Measurements from ENCODE around the gene PLAC1. TPM values are rescaled to one million over a fixed set of nuclear protein-coding genes. Genes with fewer than 3 reads are reported as not detected.

The PLAC1 gene
- total and polyA plus RNA-seq, 2 of the 13 experiments (the other 11 are each of a cell fraction or from before 2014, with no cell fraction given) = 0.40 to 2.7 TPM

GRCh38 chrX:134542485-134542884, 115.8 kb downstream of the PLAC1 start:
- ATAC-seq (no peak), FAIRE-seq (no peak), DNase-seq (ENCODE audit: low spot score) (no peak)
- intact Hi-C loops (cut with micrococcal nuclease; ENCODE audit: unreplicated experiment) (no loop called here), in situ Hi-C loops (cut with HindIII; ENCODE audit: extremely low pct_ligation_motif_present, low pct_unique_long_range_greater_than_20kb) (no loop called here)
- H3K4me2 ChIP-seq (ENCODE audit: low read depth, low read length) = no peak overlapping the region
- no peak overlapping the region for H3K9ac ChIP-seq (ENCODE audit: insufficient read depth, low read depth, low read length)
- no TSS peak for BruUV-seq (replicated peaks)
- H2AFZ ChIP-seq (ENCODE audit: low read length) = no peak overlapping the region
- POLR2A ChIA-PET = no interaction called here
- WGBS (ENCODE audit: low lambda C conversion rate) = 9% methylated on average over 2 of the region's 2 CpGs
- CTCF ChIA-PET (ENCODE audit: low intra/inter-chr PET ratio, low total read pairs) = no interaction called here
- no peak overlapping the region for H3K4me3 ChIP-seq (replicated peaks in 1 of 3; ENCODE audit: insufficient read depth in 1 of 3, low read depth in 2 of 3, low read length in 3 of 3)
- H4K20me1 ChIP-seq (ENCODE audit: insufficient read depth, low read length) = no peaks in the 10 kb centered on the region
- H3K27ac ChIP-seq (ENCODE audit: extremely low read length, insufficient read depth, low read length) = no peak overlapping the region
- no peaks in the 10 kb centered on the region for H3K79me2 ChIP-seq (ENCODE audit: insufficient read depth, low read length)
- TF ChIP-seq ZNF598 (CRISPR knock-in tag; IDR thresholded peaks at IDR 0.05; ENCODE audit: borderline replicate concordance) (no peak), TMF1 (CRISPR knock-in tag; IDR thresholded peaks at IDR 0.05; ENCODE audit: low read depth) (no peak), JDP2 (CRISPR knock-in tag; IDR thresholded peaks at IDR 0.05; ENCODE audit: borderline replicate concordance) (no peak), ZNF383 (CRISPR knock-in tag; IDR thresholded peaks at IDR 0.05; ENCODE audit: borderline replicate concordance) (no peak), XBP1 (CRISPR knock-in tag; IDR thresholded peaks at IDR 0.05) (no peak), ZFP36 (IDR thresholded peaks at IDR 0.05; ENCODE audit: borderline replicate concordance, low read depth, low read length, partially characterized antibody) (no peak), ZBTB1 (CRISPR knock-in tag; IDR thresholded peaks at IDR 0.05; ENCODE audit: borderline replicate concordance) (no peak), MXD4 (CRISPR knock-in tag; IDR thresholded peaks at IDR 0.05) (no peak), BRD4 (CRISPR knock-in tag; IDR thresholded peaks at IDR 0.05) (no peak)
- H3K27me3 ChIP-seq (ENCODE audit: control insufficient read depth in 1 of 2, insufficient read depth in 2 of 2, low read length in 2 of 2) = peaks cover 0 to 13% of the 10 kb centered on the region in 2 experiments; a peak in 1 of 5 replicates
- peaks cover 11% of the 10 kb centered on the region for H3K4me1 ChIP-seq (ENCODE audit: insufficient read depth, low read length)
- H3K9me3 ChIP-seq (ENCODE audit: low read length) = no peaks in the 10 kb centered on the region
- no peaks in the 10 kb centered on the region for H3K36me3 ChIP-seq (replicated peaks in 1 of 2; ENCODE audit: control insufficient read depth in 1 of 2, insufficient read depth in 2 of 2, low read length in 2 of 2)

DNA sequence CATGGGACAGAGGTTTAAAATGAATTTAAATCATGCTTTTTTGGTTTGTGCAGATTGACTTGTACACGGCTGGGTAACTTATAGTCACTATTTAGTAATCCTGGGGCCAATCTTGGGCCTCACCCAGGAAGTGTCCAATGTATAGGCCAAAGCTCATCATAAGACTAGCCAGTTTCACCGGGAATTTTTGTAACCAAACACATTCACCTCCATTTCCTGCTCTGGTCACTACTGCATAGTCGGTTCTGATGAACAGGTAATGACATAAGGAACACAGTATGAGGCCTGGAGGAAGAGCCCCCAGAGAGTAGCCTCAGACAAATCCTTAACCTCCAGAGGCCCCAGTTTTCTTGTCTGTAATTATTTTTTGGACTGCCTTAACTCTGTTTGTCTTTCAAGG, 116.4 kb downstream of the PLAC1 start:
- Histone ChIP-seq H3K9me3 (ENCODE audit: low read length) (no peaks in the 10 kb centered on the region), H3K27me3 (ENCODE audit: control insufficient read depth in 1 of 2, insufficient read depth in 2 of 2, low read length in 2 of 2) (peaks cover 0 to 13% of the 10 kb centered on the region in 2 experiments; a peak in 1 of 5 replicates), H4K20me1 (ENCODE audit: insufficient read depth, low read length) (no peaks in the 10 kb centered on the region), H3K27ac (ENCODE audit: extremely low read length, insufficient read depth, low read length) (no peak overlapping the region), H3K79me2 (ENCODE audit: insufficient read depth, low read length) (no peaks in the 10 kb centered on the region), H3K4me3 (replicated peaks in 1 of 3; ENCODE audit: insufficient read depth in 1 of 3, low read depth in 2 of 3, low read length in 3 of 3) (no peak overlapping the region), H2AFZ (ENCODE audit: low read length) (no peak overlapping the region), H3K4me1 (ENCODE audit: insufficient read depth, low read length) (peaks cover 17% of the 10 kb centered on the region), H3K9ac (ENCODE audit: insufficient read depth, low read depth, low read length) (no peak overlapping the region), H3K36me3 (replicated peaks in 1 of 2; ENCODE audit: control insufficient read depth in 1 of 2, insufficient read depth in 2 of 2, low read length in 2 of 2) (no peaks in the 10 kb centered on the region), H3K4me2 (ENCODE audit: low read depth, low read length) (no peak overlapping the region)
- WGBS (ENCODE audit: low lambda C conversion rate) = 18% methylated on average over 1 of the region's 3 CpGs
- no TSS peak for BruUV-seq (replicated peaks)
- ChIA-PET POLR2A (no interaction called here), CTCF (ENCODE audit: low intra/inter-chr PET ratio, low total read pairs) (no interaction called here)
- DNase-seq (ENCODE audit: low spot score) (no peak), ATAC-seq (no peak), FAIRE-seq (no peak)
- intact Hi-C loops (cut with micrococcal nuclease; ENCODE audit: unreplicated experiment) = no loop called here
- TF ChIP-seq KAT8 (CRISPR knock-in tag; IDR thresholded peaks at IDR 0.05) (no peak), HMG20B (CRISPR knock-in tag; conservative IDR thresholded peaks at IDR 0.05) (no peak), GATAD1 (CRISPR knock-in tag; IDR thresholded peaks at IDR 0.05) (no peak)
- in situ Hi-C loops (cut with HindIII; ENCODE audit: extremely low pct_ligation_motif_present, low pct_unique_long_range_greater_than_20kb) = no loop called here

All from HepG2 (cell line).